ENCODE results near the gene ZKSCAN3.

ZKSCAN3 gene

DNA sequence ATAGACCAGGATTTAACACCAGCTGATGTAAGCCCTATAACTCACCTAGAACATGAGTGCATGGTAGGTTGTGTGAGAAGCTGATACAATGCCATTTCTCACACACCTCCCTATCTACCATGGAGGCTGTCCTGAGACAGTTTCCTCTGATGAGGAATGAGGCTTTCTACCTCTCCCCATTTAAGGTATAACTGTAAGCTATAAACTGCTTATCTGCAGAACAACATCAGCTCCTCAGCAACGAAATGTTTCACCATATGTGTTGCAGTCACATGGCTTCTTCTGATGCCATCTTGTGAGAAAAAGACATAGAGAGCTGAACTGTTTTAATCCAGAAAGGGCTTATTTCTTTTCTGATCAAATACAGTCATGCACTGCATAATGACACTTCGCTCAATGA lies 20.7 kb downstream of the ZKSCAN3 start:
- H3K27ac ChIP-seq = no peak overlapping the region
- TF ChIP-seq, protein P1, sequence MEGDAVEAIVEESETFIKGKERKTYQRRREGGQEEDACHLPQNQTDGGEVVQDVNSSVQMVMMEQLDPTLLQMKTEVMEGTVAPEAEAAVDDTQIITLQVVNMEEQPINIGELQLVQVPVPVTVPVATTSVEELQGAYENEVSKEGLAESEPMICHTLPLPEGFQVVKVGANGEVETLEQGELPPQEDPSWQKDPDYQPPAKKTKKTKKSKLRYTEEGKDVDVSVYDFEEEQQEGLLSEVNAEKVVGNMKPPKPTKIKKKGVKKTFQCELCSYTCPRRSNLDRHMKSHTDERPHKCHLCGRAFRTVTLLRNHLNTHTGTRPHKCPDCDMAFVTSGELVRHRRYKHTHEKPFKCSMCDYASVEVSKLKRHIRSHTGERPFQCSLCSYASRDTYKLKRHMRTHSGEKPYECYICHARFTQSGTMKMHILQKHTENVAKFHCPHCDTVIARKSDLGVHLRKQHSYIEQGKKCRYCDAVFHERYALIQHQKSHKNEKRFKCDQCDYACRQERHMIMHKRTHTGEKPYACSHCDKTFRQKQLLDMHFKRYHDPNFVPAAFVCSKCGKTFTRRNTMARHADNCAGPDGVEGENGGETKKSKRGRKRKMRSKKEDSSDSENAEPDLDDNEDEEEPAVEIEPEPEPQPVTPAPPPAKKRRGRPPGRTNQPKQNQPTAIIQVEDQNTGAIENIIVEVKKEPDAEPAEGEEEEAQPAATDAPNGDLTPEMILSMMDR (conservative IDR thresholded peaks at IDR 0.05) = no peak

DNA sequence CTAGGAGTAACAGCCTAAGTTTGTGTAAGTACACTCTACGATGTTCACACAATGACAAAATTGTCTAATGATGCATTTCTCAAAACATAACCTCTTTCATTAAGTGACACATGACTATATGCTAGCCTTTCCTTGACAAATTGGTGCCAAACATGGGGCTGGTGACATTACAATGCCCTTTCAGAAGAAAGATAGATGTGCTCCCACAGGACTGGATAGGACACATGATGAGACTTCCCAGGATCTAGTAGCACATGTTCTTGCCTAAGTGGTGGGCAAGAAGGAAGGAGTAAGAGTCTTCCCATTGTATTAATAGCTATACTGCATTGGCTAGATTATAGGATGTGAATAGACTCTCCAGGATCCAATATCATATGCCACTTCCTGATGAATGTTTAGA lies 21.5 kb downstream of the ZKSCAN3 start:
- H3K27ac ChIP-seq = no peak overlapping the region
- TF ChIP-seq, protein P1 (conservative IDR thresholded peaks at IDR 0.05) = no peak

DNA sequence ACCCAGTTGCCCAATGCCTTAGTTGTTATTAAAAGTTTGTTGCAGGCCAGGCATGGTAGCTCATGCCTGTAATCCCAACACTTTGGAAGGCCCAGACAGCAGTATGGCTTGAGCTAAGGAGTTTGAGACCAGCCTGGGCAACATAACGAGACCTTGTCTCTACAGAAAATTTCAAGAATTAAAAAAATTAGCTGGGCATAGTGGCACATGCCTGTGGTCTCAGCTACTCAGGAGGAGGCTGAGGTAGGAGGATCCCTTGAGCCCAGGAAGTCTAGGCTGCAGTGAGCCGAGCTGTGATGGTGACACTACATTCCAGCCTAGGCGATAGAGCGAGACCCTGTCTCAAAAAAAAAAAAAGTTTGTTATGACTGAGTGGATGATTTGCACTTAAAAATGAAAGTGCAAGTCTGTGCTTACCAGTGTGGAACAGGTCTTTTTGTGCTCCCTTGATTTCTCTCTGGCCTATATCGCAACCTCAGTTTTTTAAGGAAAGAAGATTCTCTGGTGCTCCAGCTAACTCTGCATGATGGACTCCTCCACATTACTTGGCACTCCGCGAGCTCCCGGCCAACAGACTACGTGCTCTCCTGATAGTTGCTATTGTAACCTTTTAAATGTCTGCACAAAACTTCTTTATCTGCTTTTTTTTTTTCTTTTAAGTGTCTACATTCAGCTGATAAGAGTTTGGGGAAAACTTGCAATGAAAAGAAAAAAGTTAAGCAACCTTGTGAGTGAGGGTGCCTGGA lies 22.1 kb downstream of the ZKSCAN3 start:
- no peak overlapping the region for H3K27ac ChIP-seq
- TF ChIP-seq, protein P1 (conservative IDR thresholded peaks at IDR 0.05) = no peak

DNA sequence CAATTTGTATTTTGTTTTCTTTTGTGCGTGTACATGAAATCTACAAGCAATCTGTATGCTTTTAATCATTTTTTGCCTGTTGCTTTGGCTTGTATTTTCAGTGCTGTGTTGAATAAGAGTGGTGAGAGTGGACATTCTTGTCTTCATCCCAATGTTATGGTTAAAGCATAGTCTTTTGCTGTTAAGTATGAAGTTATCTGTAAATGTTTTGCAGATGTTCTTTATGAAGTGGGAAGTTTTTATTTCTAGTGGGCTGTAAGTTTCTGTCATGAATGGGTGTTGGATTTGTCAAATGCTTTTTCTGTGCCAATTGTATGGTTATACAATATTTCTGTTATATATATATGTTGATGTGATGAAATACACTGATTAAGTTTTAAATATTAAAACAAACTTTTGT lies 24.2 kb downstream of the ZKSCAN3 start:
- H3K27ac ChIP-seq = no peak overlapping the region
- TF ChIP-seq, protein P1 (conservative IDR thresholded peaks at IDR 0.05) = no peak

DNA sequence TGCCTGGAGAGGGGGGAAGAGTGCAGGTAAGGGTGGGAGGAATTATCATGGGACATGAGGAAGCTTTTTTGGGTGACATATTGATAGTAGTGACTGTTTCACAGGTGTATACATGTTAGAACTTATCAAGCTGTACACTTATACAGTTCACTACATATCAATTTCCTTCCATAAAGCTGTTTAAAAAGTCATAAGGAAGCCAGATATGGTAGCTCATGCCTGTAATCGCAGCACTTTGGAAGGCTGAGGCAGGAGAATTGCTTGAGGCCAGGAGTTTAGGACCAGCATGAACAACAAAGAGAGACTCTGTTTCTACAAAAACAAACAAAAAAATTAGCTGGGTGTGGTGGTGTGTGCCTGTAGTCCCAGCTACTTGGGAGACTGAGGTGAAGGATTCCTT lies 28.1 kb downstream of the ZKSCAN3 start:
- TF ChIP-seq, protein P1 (conservative IDR thresholded peaks at IDR 0.05) = no peak
- H3K27ac ChIP-seq = no peak overlapping the region

DNA sequence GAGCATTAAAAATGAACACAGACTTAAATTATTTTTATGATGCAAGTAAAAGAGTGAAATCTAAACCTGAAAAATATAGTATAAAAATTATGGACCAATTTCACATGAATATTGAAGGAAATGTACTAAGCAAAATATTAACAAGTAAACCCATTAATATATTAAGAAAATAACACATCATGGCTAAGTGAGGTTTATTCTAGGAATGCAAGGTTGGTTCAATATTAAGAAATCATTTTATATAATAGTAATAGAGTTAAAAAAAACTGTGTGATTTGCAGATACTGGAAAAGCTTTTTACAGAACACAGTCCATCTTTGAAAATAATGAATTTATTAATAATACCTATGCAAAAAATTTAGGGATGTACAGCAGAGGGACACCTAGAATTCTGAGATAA lies 28.9 kb downstream of the ZKSCAN3 start:
- TF ChIP-seq, protein P1 (conservative IDR thresholded peaks at IDR 0.05) = no peak
- no peak overlapping the region for H3K27ac ChIP-seq

- TF ChIP-seq, protein P1 (conservative IDR thresholded peaks at IDR 0.05) = no peak
These were observed 30.6 kb downstream of the ZKSCAN3 start for GRCh38 chr6:28380381-28380780.

More at GRCh38 chr6:28380381-28380780, 30.6 kb downstream of the ZKSCAN3 start:
- peak overlapping the region; percentile 81 for H3K27ac ChIP-seq

Measured in VCaP (cell line).